Omental fat pad (tissue), 4 donors: ENCODE data around the gene CEP128. TPM values are rescaled to one million over a fixed set of nuclear protein-coding genes. Genes with fewer than 3 reads are reported as not detected.
A peak's percentile ranks its signal among the peaks of the same experiment; 100 is the strongest.

Experiments used
- ATAC-seq: fragments of 150-250 bp; one replicate; pipeline ENCODE4 v1.9.1; 2016; ENCODE audit warnings: mild to moderate bottlenecking, moderate library complexity; ENCODE audit not compliant: low FRiP score
- DNase-seq: peaks from one replicate; pipeline ENCODE4 v3.0.0-alpha.2; 2019; ENCODE audit warnings: low spot score
- total RNA-seq, 4 donors: library from RNA; depleted of rRNA; stranded (reverse); fragments of >200 nt; gene quantifications; one replicate each; pipeline ENCODE4 v1.1.0, GENCODE V29; 2016
- TF ChIP-seq, protein P1 (sequence below), 3 donors: fragments of 450-650 bp; IDR thresholded peaks; one replicate each; pipeline ENCODE4 v1.5.1; 2016 to 2017; ENCODE audit warnings: antibody characterized with exemption in 3 of 3, mild to moderate bottlenecking in 3 of 3, moderate library complexity in 2 of 3

Gene CEP128
- total RNA-seq, result 10 to 100 TPM in 1 of 4 donors, 1 to 10 TPM in 3; 3.5 to 13.1 (median 4.6) TPM

DNA sequence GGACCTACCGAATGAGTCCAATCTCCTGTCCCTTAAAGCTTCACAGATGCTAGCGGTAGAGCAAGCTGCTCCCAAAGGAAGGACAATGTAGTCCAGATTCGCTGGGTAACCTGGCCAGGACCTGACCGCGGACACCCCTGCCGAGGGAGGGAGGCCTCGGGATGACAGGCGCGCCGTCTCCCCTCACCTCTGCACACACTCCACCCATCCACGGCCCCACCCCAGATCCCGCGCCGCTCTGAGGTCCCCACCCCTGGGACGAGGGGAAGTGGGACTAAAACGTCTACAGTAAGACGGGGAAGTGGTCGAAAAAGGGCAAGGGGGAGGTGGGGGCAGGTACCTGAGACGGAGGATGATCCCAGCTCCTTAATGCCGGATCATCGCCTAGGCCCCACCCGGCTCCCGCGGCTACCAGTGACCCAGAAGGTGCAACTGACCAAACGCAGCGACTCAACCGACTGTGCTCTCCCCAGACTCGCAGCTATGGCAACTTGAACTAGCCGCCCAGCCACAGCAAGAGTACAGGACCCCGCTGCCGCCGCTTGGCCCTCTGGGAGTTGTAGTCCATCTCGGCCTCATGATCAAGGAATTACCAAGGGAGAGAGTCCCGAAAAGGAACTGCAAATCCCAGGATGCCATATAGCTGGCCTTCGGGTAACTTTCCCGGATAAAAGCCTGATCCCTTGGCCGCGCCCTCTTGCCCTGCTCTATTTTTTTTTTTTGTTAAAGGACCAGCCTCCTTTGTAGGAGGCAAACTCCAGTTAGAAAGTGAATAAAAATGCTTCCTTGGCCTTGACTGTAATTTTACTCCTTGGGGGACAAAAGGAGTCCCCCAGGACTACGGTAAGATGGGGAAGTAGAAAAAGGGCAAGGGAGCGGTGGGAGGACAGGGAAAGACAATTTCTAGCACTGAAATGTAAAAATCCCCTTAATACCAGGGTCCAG lies at the start of gene CEP128:
TSS of gene CEP128 (minus strand) at position 498 of the 945 bp plus-strand sequence.
- TF ChIP-seq, protein P1, sequence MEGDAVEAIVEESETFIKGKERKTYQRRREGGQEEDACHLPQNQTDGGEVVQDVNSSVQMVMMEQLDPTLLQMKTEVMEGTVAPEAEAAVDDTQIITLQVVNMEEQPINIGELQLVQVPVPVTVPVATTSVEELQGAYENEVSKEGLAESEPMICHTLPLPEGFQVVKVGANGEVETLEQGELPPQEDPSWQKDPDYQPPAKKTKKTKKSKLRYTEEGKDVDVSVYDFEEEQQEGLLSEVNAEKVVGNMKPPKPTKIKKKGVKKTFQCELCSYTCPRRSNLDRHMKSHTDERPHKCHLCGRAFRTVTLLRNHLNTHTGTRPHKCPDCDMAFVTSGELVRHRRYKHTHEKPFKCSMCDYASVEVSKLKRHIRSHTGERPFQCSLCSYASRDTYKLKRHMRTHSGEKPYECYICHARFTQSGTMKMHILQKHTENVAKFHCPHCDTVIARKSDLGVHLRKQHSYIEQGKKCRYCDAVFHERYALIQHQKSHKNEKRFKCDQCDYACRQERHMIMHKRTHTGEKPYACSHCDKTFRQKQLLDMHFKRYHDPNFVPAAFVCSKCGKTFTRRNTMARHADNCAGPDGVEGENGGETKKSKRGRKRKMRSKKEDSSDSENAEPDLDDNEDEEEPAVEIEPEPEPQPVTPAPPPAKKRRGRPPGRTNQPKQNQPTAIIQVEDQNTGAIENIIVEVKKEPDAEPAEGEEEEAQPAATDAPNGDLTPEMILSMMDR (IDR thresholded peaks at IDR 0.05), result no peak
- DNase-seq (peak; percentile 88), ATAC-seq (peak; percentile 100)

DNA sequence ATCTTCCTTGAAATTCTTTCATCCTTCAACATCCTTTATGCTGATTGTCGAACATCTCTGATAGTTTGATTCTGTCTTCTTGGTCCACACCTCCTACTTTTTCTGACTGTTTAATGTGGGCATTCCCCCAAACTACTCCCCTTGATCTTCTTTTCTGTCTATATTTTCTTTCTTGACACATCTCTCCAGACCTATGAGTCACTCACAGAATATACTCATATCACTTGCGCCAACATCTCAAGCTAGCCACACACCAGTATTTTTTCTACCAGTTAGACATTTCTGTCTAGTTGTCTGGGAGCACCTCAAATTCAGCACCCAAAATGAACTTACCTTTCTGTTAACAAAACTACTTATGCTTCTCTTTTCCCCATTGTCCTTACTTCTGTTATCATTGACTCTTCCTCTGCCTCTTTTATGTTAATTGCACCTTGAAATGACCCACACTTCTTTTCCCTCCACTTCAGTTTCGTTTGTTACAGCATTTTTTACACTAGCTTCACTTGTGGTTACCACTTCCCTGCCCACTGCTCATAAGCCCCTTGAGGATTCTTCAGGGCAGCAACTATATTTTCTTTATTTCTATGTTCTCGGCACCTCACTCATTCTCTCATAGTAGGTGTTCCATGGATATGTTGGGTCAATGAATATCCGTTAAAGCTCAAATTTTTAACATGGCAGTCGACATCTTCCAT lies 47.3 kb upstream of the CEP128 start:
- ATAC-seq (no peak), DNase-seq (no peak)
- TF ChIP-seq, protein P1 (IDR thresholded peaks at IDR 0.05), result no peak

DNA sequence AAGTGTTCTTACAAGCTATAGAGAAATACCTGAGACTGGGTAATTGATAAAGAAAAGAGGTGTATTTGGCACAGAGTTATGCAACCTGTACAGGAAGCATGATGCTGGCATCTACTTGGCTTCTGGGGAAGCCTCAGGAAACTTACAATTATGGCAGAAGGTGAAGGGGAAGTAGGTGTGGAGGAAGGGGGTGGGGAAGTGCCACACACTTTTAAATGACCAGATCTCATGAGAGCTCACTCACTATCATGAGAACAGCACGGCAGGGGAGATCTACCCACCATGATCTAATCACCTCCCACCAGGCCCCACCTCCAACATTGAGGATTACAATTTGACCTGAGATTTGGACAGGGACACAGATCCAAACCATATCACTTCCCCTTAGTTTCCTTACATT lies 46.7 kb upstream of the CEP128 start:
- ATAC-seq (no peak), DNase-seq (no peak)
- TF ChIP-seq, protein P1 (IDR thresholded peaks at IDR 0.05), result no peak

DNA sequence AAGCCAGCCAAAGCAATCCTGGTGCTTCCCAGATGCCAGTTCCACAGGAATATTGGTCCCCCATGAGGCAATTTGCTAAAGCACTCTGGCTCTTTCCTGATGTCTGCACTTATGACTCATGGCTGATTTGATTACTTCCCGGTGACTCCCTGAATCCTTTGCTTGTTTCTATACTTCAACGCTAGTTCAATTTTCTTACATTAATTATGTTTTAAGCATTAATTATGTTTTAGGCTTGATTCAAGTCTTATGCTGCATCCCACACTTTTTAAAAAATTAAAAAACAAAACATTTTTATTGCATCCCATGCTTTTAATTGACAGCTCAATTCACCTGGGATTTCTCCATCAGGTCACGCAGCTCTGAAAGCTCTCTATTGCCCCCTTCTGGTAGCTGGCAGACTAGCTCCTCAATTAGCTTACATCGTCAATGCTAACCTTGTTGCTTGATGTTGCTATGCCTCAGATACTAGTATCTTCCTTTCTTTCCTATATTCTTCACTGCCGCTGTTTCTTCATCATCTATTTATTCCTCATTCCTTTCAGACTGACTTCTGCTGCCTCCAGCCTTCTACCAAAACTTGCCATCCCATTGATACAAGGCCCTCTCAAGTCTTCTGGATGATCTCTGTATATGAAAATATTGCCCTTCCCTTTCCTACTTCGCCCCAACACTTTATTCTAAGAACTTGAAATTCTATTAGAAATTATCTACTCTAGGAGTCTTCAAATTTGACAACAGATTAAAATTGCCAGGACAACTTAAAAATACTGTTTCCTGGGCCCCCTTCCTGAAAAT lies 45.9 kb upstream of the CEP128 start:
- peak; percentile 83 for ATAC-seq
- TF ChIP-seq, protein P1 (IDR thresholded peaks at IDR 0.05), result peak in 2 of 3 donors; percentile 57 to 84
- DNase-seq, result peak; percentile 50

DNA sequence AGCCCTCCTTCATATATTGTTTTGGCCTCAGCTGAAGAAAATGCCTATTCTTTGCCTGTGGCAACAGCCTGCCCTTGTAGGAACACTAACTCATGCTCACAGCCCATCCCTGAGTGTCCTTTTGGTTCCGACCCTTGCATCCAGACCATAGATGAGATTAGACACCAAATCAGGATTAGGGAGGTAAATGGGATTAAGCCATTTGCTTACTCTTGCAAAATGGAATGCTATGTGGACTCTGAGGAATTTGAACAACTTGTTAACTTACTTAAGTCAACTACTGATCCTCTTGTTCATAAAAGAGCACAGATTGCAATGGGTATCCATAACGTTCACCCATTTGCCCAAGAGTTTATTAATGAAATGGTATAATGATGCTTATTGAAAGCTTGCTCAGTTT lies 41.2 kb upstream of the CEP128 start:
- TF ChIP-seq, protein P1 (IDR thresholded peaks at IDR 0.05), result no peak
- DNase-seq (no peak), ATAC-seq (no peak)

DNA sequence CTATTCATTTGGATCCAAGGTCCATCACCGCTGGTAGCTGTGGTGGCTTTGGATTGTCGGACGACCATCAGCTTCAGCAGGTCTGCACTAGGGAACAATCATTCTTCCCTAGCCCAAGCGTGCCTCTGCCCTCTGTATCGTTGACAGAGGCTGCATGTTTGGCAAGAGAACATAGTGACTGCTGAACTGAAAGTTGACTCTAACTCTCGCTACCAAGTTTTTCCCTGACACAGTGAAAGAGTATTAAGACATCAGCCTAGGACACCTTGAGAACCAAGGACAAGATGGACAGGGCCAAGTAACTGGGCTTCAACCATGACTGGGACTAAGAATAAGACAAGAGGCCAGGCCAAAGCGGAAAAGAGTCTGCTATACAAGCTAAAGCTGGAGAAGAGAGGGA lies 40.1 kb upstream of the CEP128 start:
- TF ChIP-seq, protein P1 (IDR thresholded peaks at IDR 0.05), result no peak
- DNase-seq (no peak), ATAC-seq (no peak)
